Sigmoid colon (tissue), 7 donors: ENCODE data around the gene CACNA1C. TPM values are rescaled to one million over a fixed set of nuclear protein-coding genes. Genes with fewer than 3 reads are reported as not detected.

Source experiments
- DNase-seq: peaks from one replicate; pipeline ENCODE4 v3.0.0-alpha.2; 2019
- H3K27ac ChIP-seq, 4 donors: fragments of 200-600 bp; sonication (generic); one replicate each; pipeline ENCODE4 v1.5.1; 2016 to 2019; ENCODE audit warnings: mild to moderate bottlenecking in 1 of 4
- H3K27me3 ChIP-seq, 3 donors: fragments of 200-600 bp; sonication (generic); one replicate each; pipeline ENCODE4 v1.5.1; 2019; ENCODE audit warnings: mild to moderate bottlenecking in 1 of 3
- H3K36me3 ChIP-seq, 4 donors: fragments of 200-600 bp; sonication (generic); one replicate each; pipeline ENCODE4 v1.5.1; 2016 to 2019
- H3K4me1 ChIP-seq, 4 donors: fragments of 200-600 bp; sonication (generic); one replicate each; pipeline ENCODE4 v1.5.1; 2017 to 2019
- H3K4me3 ChIP-seq, 4 donors: fragments of 200-600 bp; sonication (generic); one replicate each; pipeline ENCODE4 v1.5.1; 2017 to 2019; ENCODE audit warnings: mild to moderate bottlenecking in 2 of 4, moderate library complexity in 1 of 4
- H3K9me3 ChIP-seq, 4 donors: fragments of 200-600 bp in 3 of 4; sonication (generic) in 3 of 4; one replicate each; pipeline versions ENCODE4 v1.5.1 to v1.6.1; 2013 to 2019
- CTCF ChIP-seq, 4 experiments: fragments of 450-650 bp in 3 of 4; fragments of 200-600 bp in 1 of 4; IDR thresholded peaks; one replicate each; pipeline ENCODE4 v1.5.1; 2016 to 2019; ENCODE audit warnings: antibody characterized with exemption in 4 of 4, mild to moderate bottlenecking in 3 of 4, moderate library complexity in 2 of 4
- EP300 ChIP-seq, 4 donors: sonication (generic); formaldehyde crosslinking; IDR thresholded peaks; one replicate each; pipeline ENCODE4 v1.6.1; 2017; ENCODE audit warnings: antibody characterized with exemption in 4 of 4
- POLR2A ChIP-seq, 2 donors: fragments of 450-650 bp; IDR thresholded peaks; one replicate each; pipeline ENCODE4 v1.6.1; 2016; ENCODE audit warnings: antibody characterized with exemption in 2 of 2, mild to moderate bottlenecking in 2 of 2, moderate library complexity in 2 of 2
- POLR2AphosphoS5 ChIP-seq, 4 donors: sonication (generic); formaldehyde crosslinking; IDR thresholded peaks; one replicate each; pipeline ENCODE4 v1.6.1; 2017; ENCODE audit warnings: antibody characterized with exemption in 4 of 4
- WGBS, 2 donors: extraction: QIAGEN DNeasy Blood & Tissue Kit; methylation state at CpG; one replicate each; pipeline ENCODE4 v1.1.7; 2013; 5-methylcytosine and 5-hydroxymethylcytosine counted together
- intact Hi-C: fragments of 100-400 bp; cut with DNase I; formaldehyde crosslinking; loops from one replicate; pipeline ENCODE4 v1.15.1; 2023
- polyA plus RNA-seq, 3 donors: library from polyadenylated mRNA; stranded (reverse); fragments of 200-250 nt; gene quantifications; one replicate each; pipeline ENCODE4 v1.2.3, GENCODE V29; 2013
- total RNA-seq, 4 donors: library from RNA; depleted of rRNA; stranded (reverse); fragments of >200 nt; gene quantifications; one replicate each; pipeline ENCODE4 v1.1.0, GENCODE V29; 2016
- donor health status: healthy with polysubstance abuse.
- donor health status: Bipolar disorder and iron deficiency.
- donor health status: healthy.

CACNA1C gene
- total and polyA plus RNA-seq, 7 donors = 0.46 to 213 (median 62.0) TPM

GRCh38 chr12:2312770-2313169 is 260.0 kb downstream of the CACNA1C start:
- no peak for DNase-seq
- Histone ChIP-seq H3K27me3 (no peaks in the 10 kb centered on the region), H3K4me1 (peaks cover 0 to 65% (median 54%) of the 10 kb centered on the region in 4 donors), H3K9me3 (peaks cover 0 to 3% (median 0%) of the 10 kb centered on the region in 4 donors), H3K4me3 (no peak overlapping the region), H3K27ac (peak overlapping the region in 3 of 4 donors; percentile 76 to 82 (median 81)), H3K36me3 (no peaks in the 10 kb centered on the region)
- intact Hi-C loops = no loop called here
- 94 to 95% methylated on average over 1 of the region's 1 CpG for WGBS, 2 donors
- TF ChIP-seq CTCF (IDR thresholded peaks at IDR 0.05) (no peak), POLR2AphosphoS5 (IDR thresholded peaks at IDR 0.05) (no peak), EP300 (IDR thresholded peaks at IDR 0.05) (no peak), POLR2A (IDR thresholded peaks at IDR 0.05) (no peak)

- WGBS, 2 donors = 96% methylated on average over 2 of the region's 2 CpGs
- no peak overlapping the region for H3K4me3 ChIP-seq
- TF ChIP-seq POLR2AphosphoS5 (IDR thresholded peaks at IDR 0.05) = no peak
- no peak for TF ChIP-seq CTCF (IDR thresholded peaks at IDR 0.05)
- TF ChIP-seq EP300 (IDR thresholded peaks at IDR 0.05) = no peak
- no peak for TF ChIP-seq POLR2A (IDR thresholded peaks at IDR 0.05)
- H3K27me3 ChIP-seq = no peaks in the 10 kb centered on the region
- peaks cover 0 to 77% (median 62%) of the 10 kb centered on the region in 4 donors for H3K4me1 ChIP-seq
- DNase-seq = no peak
- no peaks in the 10 kb centered on the region for H3K9me3 ChIP-seq
- intact Hi-C loops = no loop called here
- peak overlapping the region in 2 of 4 donors; percentile 71 to 82 for H3K27ac ChIP-seq
- no peaks in the 10 kb centered on the region for H3K36me3 ChIP-seq
These were observed 261.7 kb downstream of the CACNA1C start for GRCh38 chr12:2314492-2314891.

- WGBS, 2 donors = 88 to 93% methylated on average over 11 of the region's 11 CpGs
- no peak for DNase-seq
- Histone ChIP-seq H3K9me3 (no peaks in the 10 kb centered on the region), H3K27ac (peak overlapping the region in 3 of 4 donors; percentile 36 to 71 (median 65)), H3K4me1 (peaks cover 0 to 78% (median 49%) of the 10 kb centered on the region in 4 donors), H3K27me3 (no peaks in the 10 kb centered on the region), H3K36me3 (no peaks in the 10 kb centered on the region), H3K4me3 (no peak overlapping the region)
- TF ChIP-seq CTCF (IDR thresholded peaks at IDR 0.05) (no peak), POLR2A (IDR thresholded peaks at IDR 0.05) (no peak), POLR2AphosphoS5 (IDR thresholded peaks at IDR 0.05) (no peak), EP300 (IDR thresholded peaks at IDR 0.05) (no peak)
- intact Hi-C loops = no loop called here
These were observed 265.0 kb downstream of the CACNA1C start for GRCh38 chr12:2317772-2318171.

GRCh38 chr12:2318286-2318685 is 265.5 kb downstream of the CACNA1C start:
- DNase-seq = no peak
- Histone ChIP-seq H3K9me3 (no peaks in the 10 kb centered on the region), H3K4me3 (no peak overlapping the region), H3K4me1 (peaks cover 0 to 80% (median 54%) of the 10 kb centered on the region in 4 donors), H3K36me3 (no peaks in the 10 kb centered on the region), H3K27me3 (no peaks in the 10 kb centered on the region), H3K27ac (peak overlapping the region in 3 of 4 donors; percentile 36 to 71 (median 65))
- TF ChIP-seq CTCF (IDR thresholded peaks at IDR 0.05) = no peak
- 83 to 90% methylated on average over 8 of the region's 8 CpGs for WGBS, 2 donors
- intact Hi-C loops = no loop called here

- Histone ChIP-seq H3K27ac (peak overlapping the region; percentile 1 to 71 (median 50)), H3K36me3 (no peaks in the 10 kb centered on the region), H3K9me3 (no peaks in the 10 kb centered on the region), H3K4me1 (peaks cover 0 to 84% (median 63%) of the 10 kb centered on the region in 4 donors), H3K4me3 (no peak overlapping the region), H3K27me3 (no peaks in the 10 kb centered on the region)
- no peak for TF ChIP-seq POLR2AphosphoS5 (IDR thresholded peaks at IDR 0.05)
- no peak for TF ChIP-seq CTCF (IDR thresholded peaks at IDR 0.05)
- TF ChIP-seq EP300 (IDR thresholded peaks at IDR 0.05) = no peak
- no peak for TF ChIP-seq POLR2A (IDR thresholded peaks at IDR 0.05)
- intact Hi-C loops = no loop called here
- DNase-seq = no peak
- 93 to 95% methylated on average over 14 of the region's 14 CpGs for WGBS, 2 donors
These were observed 266.3 kb downstream of the CACNA1C start for GRCh38 chr12:2319136-2319535.
